Osteoblast (primary cell): ENCODE measurements around the gene COL27A1. TPM values are rescaled to one million over a fixed set of nuclear protein-coding genes. Genes with fewer than 3 reads are reported as not detected.

ENCODE experiments used
- DNase-seq: peaks from one replicate; pipeline ENCODE4 v3.0.0; 2011; ENCODE audit warnings: low spot score, mixed read lengths; ENCODE audit not compliant: insufficient read length; ENCODE audit errors: missing footprints
- H2AFZ ChIP-seq: 2 replicates; pipeline ENCODE4 v1.6.0; 2011; ENCODE audit warnings: mild to moderate bottlenecking, low read length
- H3K27ac ChIP-seq: 2 replicates; pipeline ENCODE4 v1.5.1; 2011; ENCODE audit warnings: mild to moderate bottlenecking, low read depth, low read length, moderate library complexity
- H3K27me3 ChIP-seq: 2 replicates; pipeline ENCODE4 v1.6.0; 2012; ENCODE audit warnings: mild to moderate bottlenecking, control low read depth, inconsistent platforms, low read length, moderate library complexity; ENCODE audit not compliant: insufficient read depth
- H3K36me3 ChIP-seq: 2 replicates; pipeline ENCODE4 v1.5.1; 2011; ENCODE audit warnings: mild to moderate bottlenecking, low read length, control low read depth, moderate library complexity; ENCODE audit not compliant: insufficient read depth
- H3K4me1 ChIP-seq: 2 replicates; pipeline ENCODE4 v1.5.1; 2011; ENCODE audit warnings: mild to moderate bottlenecking, low read length, control low read depth, moderate library complexity; ENCODE audit not compliant: insufficient read depth
- H3K4me2 ChIP-seq: 2 replicates; pipeline ENCODE4 v1.6.0; 2011; ENCODE audit warnings: mild to moderate bottlenecking, low read length; ENCODE audit not compliant: insufficient read depth
- H3K4me3 ChIP-seq: fragments of 200-600 bp; sonication (generic); 3 replicates; pipeline ENCODE4 v1.5.1; 2012; ENCODE audit warnings: mild to moderate bottlenecking, low read length, inconsistent platforms; ENCODE audit not compliant: insufficient read depth
- H3K79me2 ChIP-seq: 2 replicates; pipeline ENCODE4 v1.6.0; 2012; ENCODE audit warnings: mild to moderate bottlenecking, low read length, control low read depth, inconsistent platforms; ENCODE audit not compliant: insufficient read depth
- H3K9me3 ChIP-seq: 2 replicates; pipeline ENCODE4 v1.5.1; 2011; ENCODE audit warnings: low read depth, low read length, control low read depth
- H4K20me1 ChIP-seq: 2 replicates; pipeline ENCODE4 v1.6.0; 2012; ENCODE audit warnings: mild to moderate bottlenecking, low read length, control low read depth; ENCODE audit not compliant: insufficient read depth
- CTCF ChIP-seq: IDR thresholded peaks from 2 replicates; pipeline ENCODE4 v1.5.1; 2011; ENCODE audit warnings: mild to moderate bottlenecking, low read depth, low read length, moderate library complexity; ENCODE audit errors: extremely low read depth
- total RNA-seq: library from RNA; depleted of rRNA; stranded (reverse); fragments of >200 nt; gene quantifications from 2 replicates; pipeline ENCODE4 v1.2.3, GENCODE V29; 2012

Gene COL27A1
- total RNA-seq, 1 donor = 10.1 TPM

- H3K9me3 ChIP-seq = no peaks in the 10 kb centered on the region
- H3K27ac ChIP-seq = no peak overlapping the region
- H3K4me3 ChIP-seq = no peak overlapping the region
- peaks cover 4% of the 10 kb centered on the region for H4K20me1 ChIP-seq
- no peaks in the 10 kb centered on the region for H3K27me3 ChIP-seq
- H3K36me3 ChIP-seq = peaks cover 5% of the 10 kb centered on the region
- no peak overlapping the region for H2AFZ ChIP-seq
- peaks cover 12% of the 10 kb centered on the region for H3K4me1 ChIP-seq
- DNase-seq = no peak
- no peaks in the 10 kb centered on the region for H3K79me2 ChIP-seq
- TF ChIP-seq CTCF = no peak
- H3K4me2 ChIP-seq = no peak overlapping the region
Observed at GRCh38 chr9:114243240-114243639, 87.9 kb downstream of the COL27A1 start.

- no peak for TF ChIP-seq CTCF
- Histone ChIP-seq H3K27ac (no peak overlapping the region), H3K9me3 (no peaks in the 10 kb centered on the region), H3K4me3 (no peak overlapping the region), H3K27me3 (no peaks in the 10 kb centered on the region), H2AFZ (no peak overlapping the region), H4K20me1 (peaks cover 2% of the 10 kb centered on the region), H3K36me3 (peaks cover 5% of the 10 kb centered on the region), H3K4me2 (no peak overlapping the region), H3K4me1 (no peaks in the 10 kb centered on the region), H3K79me2 (no peaks in the 10 kb centered on the region)
- no peak for DNase-seq
Observed at GRCh38 chr9:114244570-114244969, 89.2 kb downstream of the COL27A1 start.

GRCh38 chr9:114246558-114246957, 91.2 kb downstream of the COL27A1 start:
- no peak overlapping the region for H2AFZ ChIP-seq
- no peak overlapping the region for H3K4me2 ChIP-seq
- no peak for DNase-seq
- H3K36me3 ChIP-seq = peaks cover 5% of the 10 kb centered on the region
- no peaks in the 10 kb centered on the region for H3K9me3 ChIP-seq
- no peak overlapping the region for H3K4me3 ChIP-seq
- no peaks in the 10 kb centered on the region for H4K20me1 ChIP-seq
- H3K27me3 ChIP-seq = no peaks in the 10 kb centered on the region
- peaks cover 8% of the 10 kb centered on the region for H3K4me1 ChIP-seq
- no peak for TF ChIP-seq CTCF
- H3K27ac ChIP-seq = no peak overlapping the region
- no peaks in the 10 kb centered on the region for H3K79me2 ChIP-seq

- DNase-seq = no peak
- peaks cover 8% of the 10 kb centered on the region for H3K4me1 ChIP-seq
- no peaks in the 10 kb centered on the region for H4K20me1 ChIP-seq
- no peak overlapping the region for H2AFZ ChIP-seq
- H3K4me2 ChIP-seq = no peak overlapping the region
- H3K9me3 ChIP-seq = no peaks in the 10 kb centered on the region
- H3K79me2 ChIP-seq = no peaks in the 10 kb centered on the region
- H3K36me3 ChIP-seq = peaks cover under 1% of the 10 kb centered on the region
- no peak for TF ChIP-seq CTCF
- no peak overlapping the region for H3K27ac ChIP-seq
- no peaks in the 10 kb centered on the region for H3K27me3 ChIP-seq
- no peak overlapping the region for H3K4me3 ChIP-seq
Observed at GRCh38 chr9:114247077-114247476, 91.7 kb downstream of the COL27A1 start.
